GM19438 (cell line): ENCODE results near the gene NKAIN4.

Source experiments
- ATAC-seq: cut with Tn5 transposase; IDR thresholded peaks from one replicate; pipeline ENCODE4 v1.9.1; 2021; ENCODE audit warnings: low read depth; ENCODE audit not compliant: unreplicated experiment

The NKAIN4 gene

GRCh38 chr20:63288581-63289251, 34.5 kb upstream of the NKAIN4 start:
- ATAC-seq: no peak

GRCh38 chr20:63287697-63288580, 33.7 kb upstream of the NKAIN4 start:
- ATAC-seq: no peak

- ATAC-seq: no peak
These were observed 32.8 kb upstream of the NKAIN4 start for GRCh38 chr20:63286781-63287696.

GRCh38 chr20:63285636-63286615, 31.7 kb upstream of the NKAIN4 start:
- ATAC-seq: no peak

- ATAC-seq: no peak
These were observed 30.8 kb upstream of the NKAIN4 start for GRCh38 chr20:63284981-63285524.

- ATAC-seq: no peak
These were observed 30.3 kb upstream of the NKAIN4 start for GRCh38 chr20:63284544-63284949.

GRCh38 chr20:63284083-63284440, 29.8 kb upstream of the NKAIN4 start:
- ATAC-seq: no peak

- ATAC-seq: no peak
These were observed 29.3 kb upstream of the NKAIN4 start for GRCh38 chr20:63283397-63284082.

GRCh38 chr20:63282946-63283345, 28.7 kb upstream of the NKAIN4 start:
- no peak for ATAC-seq

GRCh38 chr20:63281742-63282665, 27.7 kb upstream of the NKAIN4 start:
- no peak for ATAC-seq

- ATAC-seq: no peak
These were observed 26.8 kb upstream of the NKAIN4 start for GRCh38 chr20:63280929-63281545.

- no peak for ATAC-seq
These were observed 26.1 kb upstream of the NKAIN4 start for GRCh38 chr20:63280371-63280770.

GRCh38 chr20:63279931-63280330, 25.7 kb upstream of the NKAIN4 start:
- no peak for ATAC-seq

- no peak for ATAC-seq
These were observed 24.4 kb upstream of the NKAIN4 start for GRCh38 chr20:63278661-63279060.

- no peak for ATAC-seq
These were observed 23.4 kb upstream of the NKAIN4 start for GRCh38 chr20:63277466-63278272.

GRCh38 chr20:63276956-63277355, 22.7 kb upstream of the NKAIN4 start:
- ATAC-seq: no peak

- no peak for ATAC-seq
These were observed 21.6 kb upstream of the NKAIN4 start for GRCh38 chr20:63275825-63276224.
